IMR-90 (cell line): Measurements from ENCODE around the gene ZFYVE28. TPM values are rescaled to one million over a fixed set of nuclear protein-coding genes. Genes with fewer than 3 reads are reported as not detected.

Experiments used
- ATAC-seq: fragments of 200-7000 bp; cut with Tn5 transposase; 2 replicates; pipeline ENCODE4 v1.9.1; 2020; ENCODE audit warnings: low read depth, mild to moderate bottlenecking, moderate library complexity
- BruUV-seq: library from RNA; stranded (reverse); fragments of 400-500 nt; replicated peaks from 2 replicates; lab custom pipeline; 2021; lab: Mats Ljungman, UMichigan
- CTCF ChIA-PET: fragments of 300-600 bp; formaldehyde crosslinking; extraction: SDS; loops from one replicate; lab custom pipeline; 2021; ENCODE audit warnings: antibody characterized with exemption; lab: Yijun Ruan, JAX
- POLR2A ChIA-PET: fragments of 300-600 bp; sonication (Branson Sonifier 250); formaldehyde crosslinking; loops from one replicate; lab custom pipeline; 2022; ENCODE audit warnings: antibody characterized with exemption; ENCODE audit not compliant: unreplicated experiment; lab: Charles Lee
- DNase-seq: peaks from one replicate; pipeline ENCODE4 v3.0.0; 2013
- H2AFZ ChIP-seq: replicated peaks from 2 replicates; pipeline ENCODE3; 2013; ENCODE audit warnings: low read length, mild to moderate bottlenecking; ENCODE audit not compliant: poor library complexity
- H2AK5ac ChIP-seq: 2 replicates; pipeline ENCODE4 v1.6.1; 2013; ENCODE audit warnings: low read depth, low read length, inconsistent platforms
- H2AK9ac ChIP-seq: replicated peaks from 2 replicates; pipeline ENCODE3; 2013; ENCODE audit warnings: mild to moderate bottlenecking, low read depth, low read length, moderate library complexity; ENCODE audit not compliant: poor library complexity
- H2BK120ac ChIP-seq: 2 replicates; pipeline ENCODE4 v1.6.1; 2013; ENCODE audit warnings: low read depth, low read length, inconsistent platforms
- H2BK15ac ChIP-seq: 3 replicates; pipeline ENCODE4 v1.6.1; 2013; ENCODE audit warnings: low read depth, low read length, inconsistent platforms
- H2BK20ac ChIP-seq: 2 replicates; pipeline ENCODE4 v1.6.1; 2013; ENCODE audit warnings: low read depth, mild to moderate bottlenecking, inconsistent platforms, low read length, moderate library complexity
- H2BK5ac ChIP-seq: 2 replicates; pipeline ENCODE4 v1.6.1; 2013; ENCODE audit warnings: mild to moderate bottlenecking, low read depth, low read length, inconsistent platforms; ENCODE audit not compliant: poor library complexity, severe bottlenecking
- H3K14ac ChIP-seq: replicated peaks from 2 replicates; pipeline ENCODE4 v1.6.1; 2013; ENCODE audit warnings: low read depth, low read length, inconsistent platforms
- H3K18ac ChIP-seq: 2 replicates; pipeline ENCODE4 v1.6.1; 2013; ENCODE audit warnings: low read depth, low read length, control low read depth
- H3K23ac ChIP-seq: 2 replicates; pipeline ENCODE4 v1.6.1; 2013; ENCODE audit warnings: low read depth, low read length, inconsistent platforms
- H3K27ac ChIP-seq: 2 replicates; pipeline ENCODE4 v1.5.1; 2013; ENCODE audit warnings: mild to moderate bottlenecking, control low read depth, low read length; ENCODE audit not compliant: insufficient read depth
- H3K27me3 ChIP-seq: 2 replicates; pipeline ENCODE4 v1.6.1; 2013; ENCODE audit warnings: low read length; ENCODE audit not compliant: control insufficient read depth, insufficient read depth
- H3K36me3 ChIP-seq: 2 replicates; pipeline ENCODE4 v1.6.1; 2013; ENCODE audit warnings: low read length, mixed read lengths; ENCODE audit not compliant: control insufficient read depth, insufficient read depth
- H3K4ac ChIP-seq: 2 replicates; pipeline ENCODE4 v1.6.1; 2013; ENCODE audit warnings: low read depth, low read length, inconsistent platforms
- H3K4me1 ChIP-seq: 2 replicates; pipeline ENCODE4 v1.6.1; 2013; ENCODE audit warnings: low read length, mixed read lengths; ENCODE audit not compliant: control insufficient read depth, insufficient read depth
- H3K4me2 ChIP-seq: 2 replicates; pipeline ENCODE4 v1.6.1; 2013; ENCODE audit warnings: low read depth, mild to moderate bottlenecking, control low read depth, low read length, moderate library complexity
- H3K4me3 ChIP-seq: 2 replicates; pipeline ENCODE4 v1.5.1; 2013; ENCODE audit warnings: low read depth, mild to moderate bottlenecking, control low read depth, low read length, moderate library complexity; ENCODE audit not compliant: insufficient read depth
- H3K56ac ChIP-seq: 2 replicates; pipeline ENCODE4 v1.6.1; 2013; ENCODE audit warnings: low read length, inconsistent platforms; ENCODE audit not compliant: insufficient read depth; ENCODE audit errors: extremely low read depth
- H3K79me1 ChIP-seq, 2 experiments: 2 replicates each; pipeline ENCODE4 v1.6.1; 2013; ENCODE audit warnings: low read length in 2 of 2, inconsistent platforms in 1 of 2, low read depth in 1 of 2
- H3K9ac ChIP-seq: 2 replicates; pipeline ENCODE4 v1.6.1; 2013; ENCODE audit warnings: low read depth, low read length, control low read depth
- H3K9me1 ChIP-seq: 2 replicates; pipeline ENCODE4 v1.6.1; 2013; ENCODE audit warnings: low read length, inconsistent platforms; ENCODE audit not compliant: insufficient read depth
- H3K9me3 ChIP-seq: 2 replicates; pipeline ENCODE4 v1.6.1; 2013; ENCODE audit warnings: low read length; ENCODE audit not compliant: control insufficient read depth, insufficient read depth
- H4K20me1 ChIP-seq: 2 replicates; pipeline ENCODE4 v1.6.1; 2013; ENCODE audit warnings: low read length, inconsistent platforms; ENCODE audit not compliant: insufficient read depth
- H4K5ac ChIP-seq: 2 replicates; pipeline ENCODE4 v1.6.1; 2013; ENCODE audit warnings: mild to moderate bottlenecking, low read depth, low read length, control low read depth
- H4K8ac ChIP-seq, 2 experiments: 2 replicates each; pipeline ENCODE4 v1.6.1; 2013; ENCODE audit warnings: low read depth in 2 of 2, low read length in 2 of 2, control low read depth in 1 of 2, inconsistent platforms in 1 of 2
- H4K91ac ChIP-seq: 2 replicates; pipeline ENCODE4 v1.6.1; 2013; ENCODE audit warnings: low read depth, low read length, inconsistent platforms; ENCODE audit not compliant: insufficient read depth
- CEBPB ChIP-seq: IDR thresholded peaks from 2 replicates; pipeline ENCODE4 v1.6.1; 2012; ENCODE audit warnings: low read depth, low read length, improper control_type of control experiment
- CHD1 ChIP-seq: IDR thresholded peaks from 2 replicates; pipeline ENCODE4 v1.6.1; 2012; ENCODE audit warnings: low read depth, low read length, improper control_type of control experiment
- MAFK ChIP-seq: IDR thresholded peaks from 2 replicates; pipeline ENCODE4 v1.6.1; 2012; ENCODE audit warnings: low read depth, low read length, improper control_type of control experiment
- MAZ ChIP-seq: IDR thresholded peaks from 2 replicates; pipeline ENCODE4 v1.6.1; 2012; ENCODE audit warnings: low read depth, mild to moderate bottlenecking, low read length, improper control_type of control experiment, moderate library complexity, borderline replicate concordance
- POLR2A ChIP-seq: IDR thresholded peaks from 2 replicates; pipeline ENCODE4 v1.6.1; 2012; ENCODE audit warnings: mild to moderate bottlenecking, low read depth, low read length
- RCOR1 ChIP-seq: IDR thresholded peaks from 2 replicates; pipeline ENCODE4 v1.6.1; 2012; ENCODE audit warnings: mild to moderate bottlenecking, low read length, improper control_type of control experiment; ENCODE audit not compliant: insufficient replicate concordance
- RFX5 ChIP-seq: IDR thresholded peaks from 2 replicates; pipeline ENCODE4 v1.8.0; 2012; ENCODE audit warnings: low read depth, mild to moderate bottlenecking, low read length, moderate library complexity
- WGBS, 2 experiments: methylation state at CpG; one replicate each; pipeline versions ENCODE4 v1.1.5 to v1.1.7; 2013; ENCODE audit warnings: missing lambda C conversion rate in 2 of 2; ENCODE audit not compliant: insufficient read length in 1 of 2; ENCODE audit errors: extremely low coverage in 2 of 2; 5-methylcytosine and 5-hydroxymethylcytosine counted together
- dilution Hi-C: fragments of 300-500 bp; cut with HindIII; formaldehyde crosslinking; loops from one replicate; pipeline ENCODE4 v1.14.3; 2018; ENCODE audit warnings: low sequenced_read_pairs; ENCODE audit not compliant: unreplicated experiment
- in situ Hi-C: fragments of 300-500 bp; cut with MboI; formaldehyde crosslinking; loops from 3 replicates; pipeline ENCODE4 v1.14.3; 2019; ENCODE audit warnings: low sequenced_read_pairs, inconsistent platforms, mixed read lengths
- intact Hi-C: fragments of 100-400 bp; cut with micrococcal nuclease; formaldehyde crosslinking; loops from 2 replicates; pipeline ENCODE4 v1.10.0; 2022
- polyA plus RNA-seq, 3 experiments: library from polyadenylated mRNA; depleted of rRNA; stranded (reverse); fragments of >200 nt; gene quantifications; 2 replicates each; pipeline ENCODE4 v1.2.3, GENCODE V29; 2012; ENCODE audit warnings: low replicate concordance in 1 of 3
- total RNA-seq: library from RNA; depleted of rRNA; stranded (reverse); fragments of >200 nt; gene quantifications from 2 replicates; pipeline ENCODE4 v1.2.3, GENCODE V29; 2012
- TF ChIP-seq, protein P1 (sequence below): fragments of 150-350 bp; IDR thresholded peaks from 2 replicates; pipeline ENCODE4 v1.6.1; 2016; ENCODE audit warnings: low read depth, mild to moderate bottlenecking, low read length, moderate library complexity, borderline replicate concordance
- TF ChIP-seq, protein P2 (sequence below): fragments of 150-350 bp; IDR thresholded peaks from 2 replicates; pipeline ENCODE4 v1.6.1; 2017; ENCODE audit warnings: mild to moderate bottlenecking, antibody characterized with exemption, low read length, low read depth

The ZFYVE28 gene
- total and polyA plus RNA-seq, 2 of the 4 experiments (the other 2 are of a cell fraction): 0.36 to 1.2 TPM

DNA sequence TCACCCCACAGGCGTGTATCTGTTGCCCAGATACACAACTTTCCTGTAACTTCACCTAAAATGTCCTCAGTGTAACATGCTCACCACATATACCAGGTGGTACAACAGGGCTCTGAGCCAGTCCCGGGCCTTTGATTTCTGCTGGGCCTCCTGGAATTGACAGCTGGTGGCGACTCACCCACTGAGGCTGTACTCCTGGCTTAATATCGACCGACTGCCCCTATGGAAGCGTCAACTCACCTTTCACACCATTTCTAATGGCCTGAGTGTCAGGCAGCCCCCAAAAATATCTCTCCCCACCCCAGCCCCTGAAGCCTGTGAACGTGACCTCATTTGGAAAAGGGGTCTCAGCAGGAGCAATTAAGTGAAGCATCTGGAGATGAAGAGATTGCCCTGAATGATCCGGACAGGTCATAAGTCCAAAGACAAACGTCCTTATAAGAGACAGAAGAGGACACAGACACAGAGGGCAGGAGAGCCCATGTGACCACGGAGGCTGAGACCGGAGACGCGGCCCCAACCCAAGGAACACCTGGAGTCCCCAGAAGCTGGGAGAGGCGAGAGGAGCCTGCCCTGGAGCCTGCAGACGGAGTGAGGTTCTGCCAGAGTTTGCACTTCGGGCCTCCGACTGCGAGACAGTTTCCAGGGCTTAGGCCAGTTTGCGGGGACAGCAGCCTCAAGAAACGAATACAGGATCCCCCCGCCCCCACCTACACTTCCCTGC is 144.0 kb downstream of the ZFYVE28 start:
- DNase-seq (no peak), ATAC-seq (no peak)
- H3K9me3 ChIP-seq: no peaks in the 10 kb centered on the region
- no peak overlapping the region for H2AFZ ChIP-seq
- 68% methylated on average over 8 of the region's 21 CpGs; no CpG with 5 or more reads in 1 of the 2 experiments for WGBS, 2 experiments
- no peak overlapping the region for H4K5ac ChIP-seq
- H4K91ac ChIP-seq: no peak overlapping the region
- no peak overlapping the region for H4K8ac ChIP-seq
- H3K56ac ChIP-seq: no peak overlapping the region
- no peak overlapping the region for H3K4me2 ChIP-seq
- no peak overlapping the region for H3K18ac ChIP-seq
- dilution Hi-C loops: no loop called here
- H2AK5ac ChIP-seq: no peak overlapping the region
- H3K36me3 ChIP-seq: no peaks in the 10 kb centered on the region
- no peak overlapping the region for H2BK15ac ChIP-seq
- H3K4me1 ChIP-seq: no peaks in the 10 kb centered on the region
- H3K27me3 ChIP-seq: peaks cover 2% of the 10 kb centered on the region; the same call in 1 of the 2 replicates
- in situ Hi-C loops: no loop called here
- no peak overlapping the region for H2AK9ac ChIP-seq
- no peak overlapping the region for H3K4ac ChIP-seq
- no peak overlapping the region for H2BK20ac ChIP-seq
- H2BK5ac ChIP-seq: no peak overlapping the region
- H3K9me1 ChIP-seq: no peaks in the 10 kb centered on the region
- no peaks in the 10 kb centered on the region for H4K20me1 ChIP-seq
- CTCF ChIA-PET: no interaction called here
- POLR2A ChIA-PET: no interaction called here
- H3K23ac ChIP-seq: no peak overlapping the region
- intact Hi-C loops: no loop called here
- H3K27ac ChIP-seq: no peak overlapping the region
- H3K79me1 ChIP-seq: no peaks in the 10 kb centered on the region
- no peak overlapping the region for H3K14ac ChIP-seq
- no TSS peak for BruUV-seq
- no peak overlapping the region for H3K4me3 ChIP-seq
- no peak overlapping the region for H3K9ac ChIP-seq
- no peak overlapping the region for H2BK120ac ChIP-seq
- no peak for TF ChIP-seq CHD1
- TF ChIP-seq, protein P1, sequence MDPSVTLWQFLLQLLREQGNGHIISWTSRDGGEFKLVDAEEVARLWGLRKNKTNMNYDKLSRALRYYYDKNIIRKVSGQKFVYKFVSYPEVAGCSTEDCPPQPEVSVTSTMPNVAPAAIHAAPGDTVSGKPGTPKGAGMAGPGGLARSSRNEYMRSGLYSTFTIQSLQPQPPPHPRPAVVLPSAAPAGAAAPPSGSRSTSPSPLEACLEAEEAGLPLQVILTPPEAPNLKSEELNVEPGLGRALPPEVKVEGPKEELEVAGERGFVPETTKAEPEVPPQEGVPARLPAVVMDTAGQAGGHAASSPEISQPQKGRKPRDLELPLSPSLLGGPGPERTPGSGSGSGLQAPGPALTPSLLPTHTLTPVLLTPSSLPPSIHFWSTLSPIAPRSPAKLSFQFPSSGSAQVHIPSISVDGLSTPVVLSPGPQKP: no peak
- no peak for TF ChIP-seq CEBPB
- TF ChIP-seq, protein P2, sequence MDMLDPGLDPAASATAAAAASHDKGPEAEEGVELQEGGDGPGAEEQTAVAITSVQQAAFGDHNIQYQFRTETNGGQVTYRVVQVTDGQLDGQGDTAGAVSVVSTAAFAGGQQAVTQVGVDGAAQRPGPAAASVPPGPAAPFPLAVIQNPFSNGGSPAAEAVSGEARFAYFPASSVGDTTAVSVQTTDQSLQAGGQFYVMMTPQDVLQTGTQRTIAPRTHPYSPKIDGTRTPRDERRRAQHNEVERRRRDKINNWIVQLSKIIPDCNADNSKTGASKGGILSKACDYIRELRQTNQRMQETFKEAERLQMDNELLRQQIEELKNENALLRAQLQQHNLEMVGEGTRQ: no peak
- no peak for TF ChIP-seq RCOR1
- TF ChIP-seq RFX5: no peak
- no peak for TF ChIP-seq MAFK
- no peak for TF ChIP-seq POLR2A
- TF ChIP-seq MAZ: no peak
